PC-3 (cell line): Measurements from ENCODE around the gene PUM2.

Experiments used
- CTCF ChIP-seq: fragments of 300-600 bp; sonication (generic); conservative IDR thresholded peaks from 2 replicates; pipeline ENCODE4 v1.5.1; 2017; ENCODE audit warnings: antibody characterized with exemption, low read depth, mild to moderate bottlenecking, low read length
- EZH2 ChIP-seq: fragments of 300-600 bp; sonication (generic); IDR thresholded peaks from one replicate; pipeline ENCODE4 v1.6.1; 2017; ENCODE audit warnings: antibody characterized with exemption, mild to moderate bottlenecking, low read length; ENCODE audit not compliant: unreplicated experiment
- EZH2phosphoT487 ChIP-seq: fragments of 300-600 bp; sonication (generic); IDR thresholded peaks from 2 replicates; pipeline ENCODE4 v1.6.1; 2018; ENCODE audit warnings: mild to moderate bottlenecking, antibody characterized with exemption, low read length, borderline replicate concordance

- TF ChIP-seq CTCF (no peak), EZH2phosphoT487 (no peak), EZH2 (no peak)
Observed at GRCh38 chr2:20317690-20318089, 33.0 kb downstream of the PUM2 start.
